Mesodermal cell (in vitro differentiated cells): ENCODE measurements around the gene MKNK1.

Experiments used
- H3K27ac ChIP-seq: 2 replicates; pipeline ENCODE4 v1.7.0; 2013; ENCODE audit warnings: mild to moderate bottlenecking, low read depth, low read length, moderate library complexity; ENCODE audit not compliant: severe bottlenecking
- H3K36me3 ChIP-seq: 2 replicates; pipeline ENCODE4 v1.7.1; 2013; ENCODE audit warnings: mild to moderate bottlenecking, low read length, moderate library complexity; ENCODE audit not compliant: control insufficient read depth, insufficient read depth
- H3K4me1 ChIP-seq: one replicate; pipeline ENCODE4 v1.7.1; 2013; ENCODE audit warnings: mild to moderate bottlenecking, low read length; ENCODE audit not compliant: insufficient read depth, control insufficient read depth, poor library complexity, severe bottlenecking
- H3K4me3 ChIP-seq: 2 replicates; pipeline ENCODE4 v1.7.0; 2013; ENCODE audit warnings: low read length, control low read depth, mild to moderate bottlenecking; ENCODE audit not compliant: insufficient read depth, poor library complexity, severe bottlenecking; ENCODE audit errors: extremely low read depth
- H3K9me3 ChIP-seq: 2 replicates; pipeline ENCODE4 v1.7.1; 2013; ENCODE audit warnings: mild to moderate bottlenecking, low read length, moderate library complexity; ENCODE audit not compliant: control insufficient read depth
- WGBS, 2 experiments: methylation state at CpG; one replicate each; pipeline ENCODE4 v1.1.5; 2013; ENCODE audit warnings: missing lambda C conversion rate in 2 of 2; ENCODE audit not compliant: insufficient coverage in 2 of 2; 5-methylcytosine and 5-hydroxymethylcytosine counted together

MKNK1 gene

GRCh38 chr1:46596036-46596435 is 8.0 kb downstream of the MKNK1 start:
- H3K36me3 ChIP-seq, result peaks cover 33% of the 10 kb centered on the region
- H3K4me1 ChIP-seq, result no peaks in the 10 kb centered on the region
- no peaks in the 10 kb centered on the region for H3K9me3 ChIP-seq
- H3K4me3 ChIP-seq, result no peak overlapping the region
- no peak overlapping the region for H3K27ac ChIP-seq
- WGBS, 2 experiments, result 100% methylated on average over 1 of the region's 1 CpG; no CpG with 5 or more reads in 1 of the 2 experiments

- no peaks in the 10 kb centered on the region for H3K9me3 ChIP-seq
- H3K4me1 ChIP-seq, result no peaks in the 10 kb centered on the region
- peaks cover 41% of the 10 kb centered on the region for H3K36me3 ChIP-seq
- no peak overlapping the region for H3K4me3 ChIP-seq
- 92% methylated on average over 2 of the region's 3 CpGs for whole genome bisulfite sequencing, 2 experiments
- no peak overlapping the region for H3K27ac ChIP-seq
These were observed 8.9 kb downstream of the MKNK1 start for GRCh38 chr1:46595127-46595526.

- Histone ChIP-seq H3K4me3 (no peak overlapping the region), H3K9me3 (no peaks in the 10 kb centered on the region), H3K36me3 (peaks cover 52% of the 10 kb centered on the region), H3K27ac (no peak overlapping the region), H3K4me1 (no peaks in the 10 kb centered on the region)
- 100% methylated on average over 3 to 4 of the region's 5 CpGs for WGBS, 2 experiments
These were observed 10.0 kb downstream of the MKNK1 start for GRCh38 chr1:46594063-46594462.

- H3K36me3 ChIP-seq, result peaks cover 56% of the 10 kb centered on the region
- 83 to 91% methylated on average over 2 to 4 of the region's 4 CpGs for WGBS, 2 experiments
These were observed 11.2 kb downstream of the MKNK1 start for GRCh38 chr1:46592823-46593222.

GRCh38 chr1:46589529-46589928 is 14.5 kb downstream of the MKNK1 start:
- Histone ChIP-seq H3K4me1 (no peaks in the 10 kb centered on the region), H3K27ac (no peak overlapping the region), H3K9me3 (no peaks in the 10 kb centered on the region), H3K4me3 (no peak overlapping the region), H3K36me3 (peaks cover 76% of the 10 kb centered on the region)
- WGBS, 2 experiments, result 91 to 100% methylated on average over 3 of the region's 3 CpGs

More at GRCh38 chr1:46592823-46593222, 11.2 kb downstream of the MKNK1 start:
- no peaks in the 10 kb centered on the region for H3K9me3 ChIP-seq
- no peaks in the 10 kb centered on the region for H3K4me1 ChIP-seq
- H3K4me3 ChIP-seq, result no peak overlapping the region
- H3K27ac ChIP-seq, result no peak overlapping the region

GRCh38 chr1:46587069-46587468 is 17.0 kb downstream of the MKNK1 start:
- no peaks in the 10 kb centered on the region for H3K4me1 ChIP-seq
- WGBS, 2 experiments, result 93 to 100% methylated on average over 7 of the region's 7 CpGs
- H3K4me3 ChIP-seq, result no peak overlapping the region
- no peak overlapping the region for H3K27ac ChIP-seq
- H3K36me3 ChIP-seq, result peaks cover 76% of the 10 kb centered on the region
- H3K9me3 ChIP-seq, result no peaks in the 10 kb centered on the region

- no peak overlapping the region for H3K27ac ChIP-seq
- H3K36me3 ChIP-seq, result peaks cover 70% of the 10 kb centered on the region
- H3K4me3 ChIP-seq, result no peak overlapping the region
- 88 to 95% methylated on average over 8 to 9 of the region's 12 CpGs for WGBS, 2 experiments
- no peaks in the 10 kb centered on the region for H3K9me3 ChIP-seq
- no peaks in the 10 kb centered on the region for H3K4me1 ChIP-seq
These were observed 18.6 kb downstream of the MKNK1 start for GRCh38 chr1:46585312-46585938.

- Histone ChIP-seq H3K36me3 (peaks cover 69% of the 10 kb centered on the region), H3K4me3 (no peak overlapping the region), H3K27ac (no peak overlapping the region), H3K9me3 (no peaks in the 10 kb centered on the region), H3K4me1 (no peaks in the 10 kb centered on the region)
- 77 to 78% methylated on average over 3 of the region's 5 CpGs for WGBS, 2 experiments
These were observed 20.6 kb downstream of the MKNK1 start for GRCh38 chr1:46583494-46583893.

GRCh38 chr1:46582972-46583371 is 21.1 kb downstream of the MKNK1 start:
- 76 to 81% methylated on average over 3 to 5 of the region's 7 CpGs for WGBS, 2 experiments
- no peaks in the 10 kb centered on the region for H3K9me3 ChIP-seq
- H3K4me1 ChIP-seq, result no peaks in the 10 kb centered on the region
- H3K27ac ChIP-seq, result no peak overlapping the region
- peaks cover 69% of the 10 kb centered on the region for H3K36me3 ChIP-seq
- H3K4me3 ChIP-seq, result no peak overlapping the region

- Histone ChIP-seq H3K36me3 (peaks cover 64% of the 10 kb centered on the region), H3K4me1 (no peaks in the 10 kb centered on the region), H3K4me3 (no peak overlapping the region), H3K27ac (no peak overlapping the region), H3K9me3 (no peaks in the 10 kb centered on the region)
- WGBS, 2 experiments, result 65 to 100% methylated on average over 1 to 3 of the region's 4 CpGs
These were observed 22.2 kb downstream of the MKNK1 start for GRCh38 chr1:46581681-46582455.
